ENCODE data around the gene SLC4A7.
"Not testable (repeated sequence)": the region's sequence is repeated elsewhere in the genome, so short reads cannot be mapped to it uniquely, and the experiment has no call there.

DNA sequence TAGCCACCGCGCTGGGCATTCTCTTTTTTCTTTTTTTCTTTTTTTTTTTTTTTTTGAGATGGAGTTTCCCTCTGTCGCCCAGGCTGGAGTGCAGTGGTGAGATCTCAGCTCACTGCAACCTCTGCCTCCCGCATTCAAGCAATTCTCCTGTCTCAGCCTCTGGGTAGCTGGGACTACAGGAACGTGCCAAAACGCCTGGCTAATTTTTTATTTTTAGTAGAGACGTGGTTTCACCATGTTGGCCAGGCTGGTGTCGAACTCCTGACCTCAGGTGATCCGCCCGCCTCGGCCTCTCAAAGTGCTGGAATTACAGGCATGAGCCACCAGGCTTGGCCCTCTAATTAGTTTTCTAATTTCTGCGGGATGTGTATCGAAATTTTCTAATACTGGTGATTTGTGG lies 41.2 kb downstream of the SLC4A7 start:
- TF ChIP-seq, protein P1, sequence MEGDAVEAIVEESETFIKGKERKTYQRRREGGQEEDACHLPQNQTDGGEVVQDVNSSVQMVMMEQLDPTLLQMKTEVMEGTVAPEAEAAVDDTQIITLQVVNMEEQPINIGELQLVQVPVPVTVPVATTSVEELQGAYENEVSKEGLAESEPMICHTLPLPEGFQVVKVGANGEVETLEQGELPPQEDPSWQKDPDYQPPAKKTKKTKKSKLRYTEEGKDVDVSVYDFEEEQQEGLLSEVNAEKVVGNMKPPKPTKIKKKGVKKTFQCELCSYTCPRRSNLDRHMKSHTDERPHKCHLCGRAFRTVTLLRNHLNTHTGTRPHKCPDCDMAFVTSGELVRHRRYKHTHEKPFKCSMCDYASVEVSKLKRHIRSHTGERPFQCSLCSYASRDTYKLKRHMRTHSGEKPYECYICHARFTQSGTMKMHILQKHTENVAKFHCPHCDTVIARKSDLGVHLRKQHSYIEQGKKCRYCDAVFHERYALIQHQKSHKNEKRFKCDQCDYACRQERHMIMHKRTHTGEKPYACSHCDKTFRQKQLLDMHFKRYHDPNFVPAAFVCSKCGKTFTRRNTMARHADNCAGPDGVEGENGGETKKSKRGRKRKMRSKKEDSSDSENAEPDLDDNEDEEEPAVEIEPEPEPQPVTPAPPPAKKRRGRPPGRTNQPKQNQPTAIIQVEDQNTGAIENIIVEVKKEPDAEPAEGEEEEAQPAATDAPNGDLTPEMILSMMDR (optimal IDR thresholded peaks at IDR 0.05 in 1 of 3, IDR thresholded peaks at IDR 0.05 in 1 of 3, conservative IDR thresholded peaks at IDR 0.05 in 1 of 3; ENCODE audit: extremely low read depth in 1 of 3, insufficient read depth in 2 of 3, low read length in 3 of 3): not testable (repeated sequence)
- TF ChIP-seq EZH2 (IDR thresholded peaks at IDR 0.05; ENCODE audit: low read length): not testable (repeated sequence)

Measured in keratinocyte (primary cell).